HCT116 (cell line): ENCODE results near the gene TRDN. TPM values are rescaled to one million over a fixed set of nuclear protein-coding genes. Genes with fewer than 3 reads are reported as not detected.
"Not testable (repeated sequence)": the region's sequence is repeated elsewhere in the genome, so short reads cannot be mapped to it uniquely, and the experiment has no call there.

Experiments used
- ATAC-seq: fragments of 200-7000 bp; cut with Tn5 transposase; 2 replicates; pipeline ENCODE4 v1.9.1; 2020; ENCODE audit warnings: mild to moderate bottlenecking, moderate library complexity
- BruUV-seq: library from RNA; stranded (reverse); fragments of 400-500 nt; replicated peaks from 2 replicates; lab custom pipeline; 2021; lab: Mats Ljungman, UMichigan
- CTCF ChIA-PET: fragments of 300-600 bp; sonication (Branson Sonifier 250); formaldehyde crosslinking; loops from one replicate; lab custom pipeline; 2021; ENCODE audit warnings: antibody characterized with exemption; lab: Charles Lee
- POLR2A ChIA-PET: fragments of 300-600, 350-600 bp; sonication (Branson Sonifier 250); formaldehyde crosslinking; loops from one replicate; lab custom pipeline; 2021; ENCODE audit warnings: antibody characterized with exemption; lab: Charles Lee
- RAD21 ChIA-PET, 2 experiments: fragments of 300-600 bp; sonication (Branson Sonifier 250); formaldehyde crosslinking; loops; one replicate each; lab custom pipeline; 2023; ENCODE audit warnings: low total read pairs in 2 of 2; ENCODE audit not compliant: uncharacterized antibody in 2 of 2, unreplicated experiment in 2 of 2, low non-redundant PET in 1 of 2; lab: Charles Lee
- DNase-seq: peaks from one replicate; pipeline ENCODE4 v3.0.0-alpha.2; 2010; ENCODE audit warnings: low read depth, low spot score
- H2AFZ ChIP-seq: fragments of 200-600 bp; shearing (Covaris generic), sonication (generic); 2 replicates; pipeline ENCODE4 v1.6.1; 2017; ENCODE audit warnings: low read depth, mixed run types, mixed read lengths, antibody characterized with exemption, low read length; ENCODE audit not compliant: poor library complexity, severe bottlenecking
- H3K27ac ChIP-seq: 2 replicates; pipeline ENCODE4 v1.5.1; 2012; ENCODE audit warnings: low read depth, low read length
- H3K27me3 ChIP-seq: fragments of 200-600 bp; sonication (generic); 2 replicates; pipeline ENCODE4 v1.6.1; 2016; ENCODE audit warnings: mixed run types, low read length, mixed read lengths; ENCODE audit not compliant: insufficient read depth
- H3K36me3 ChIP-seq, 2 experiments: fragments of 200-500 bp in 1 of 2; fragments of 200-600 bp in 1 of 2; sonication (Bioruptor generic) in 1 of 2; sonication (generic) in 1 of 2; 2 replicates each; pipeline versions ENCODE4 v1.5.1 to v1.6.1; 2014 to 2016; ENCODE audit warnings: low read length in 2 of 2, inconsistent platforms in 1 of 2, mixed read lengths in 1 of 2, mixed run types in 1 of 2; ENCODE audit not compliant: insufficient read depth in 2 of 2, control insufficient read depth in 1 of 2
- H3K4me1 ChIP-seq, 2 experiments: fragments of 200-600 bp in 1 of 2; sonication (generic) in 1 of 2; 2 replicates each; pipeline versions ENCODE4 v1.5.1 to v1.6.1; 2012 to 2017; ENCODE audit warnings: low read length in 2 of 2, inconsistent platforms in 1 of 2, mild to moderate bottlenecking in 1 of 2, mixed read lengths in 1 of 2, mixed run types in 1 of 2, moderate library complexity in 1 of 2; ENCODE audit not compliant: insufficient read depth in 2 of 2, control insufficient read depth in 1 of 2
- H3K4me2 ChIP-seq: fragments of 200-600 bp; sonication (generic); 2 replicates; pipeline ENCODE4 v1.6.1; 2017; ENCODE audit warnings: mixed run types, low read length, mixed read lengths
- H3K4me3 ChIP-seq, 2 experiments: fragments of 200-600 bp in 1 of 2; sonication (generic) in 1 of 2; replicated peaks in 1 of 2; 2 replicates each; pipeline ENCODE4 v1.5.1; 2011 to 2016; ENCODE audit warnings: low read length in 2 of 2, control low read depth in 1 of 2, low read depth in 1 of 2, mild to moderate bottlenecking in 1 of 2, mixed read lengths in 1 of 2, mixed run types in 1 of 2
- H3K79me2 ChIP-seq: fragments of 200-600 bp; sonication (generic); 2 replicates; pipeline ENCODE4 v1.6.1; 2017; ENCODE audit warnings: mild to moderate bottlenecking, mixed run types, low read length, moderate library complexity, mixed read lengths; ENCODE audit not compliant: insufficient read depth
- H3K9ac ChIP-seq: fragments of 200-600 bp; sonication (generic); 2 replicates; pipeline ENCODE4 v1.6.1; 2016; ENCODE audit warnings: low read length, mixed read lengths
- H3K9me2 ChIP-seq: fragments of 200-600 bp; sonication (generic), shearing (Covaris generic); 2 replicates; pipeline ENCODE4 v1.6.1; 2017; ENCODE audit warnings: mixed run types, mild to moderate bottlenecking, moderate library complexity; ENCODE audit not compliant: insufficient read depth
- H3K9me3 ChIP-seq, 2 experiments: fragments of 200-500 bp in 1 of 2; fragments of 200-600 bp in 1 of 2; sonication (Bioruptor generic) in 1 of 2; sonication (generic) in 1 of 2; 2 replicates each; pipeline ENCODE4 v1.6.1; 2014 to 2017; ENCODE audit warnings: low read length in 2 of 2, mixed read lengths in 2 of 2, inconsistent platforms in 1 of 2, low read depth in 1 of 2, mild to moderate bottlenecking in 1 of 2, mixed run types in 1 of 2, moderate library complexity in 1 of 2; ENCODE audit not compliant: control insufficient read depth in 1 of 2, insufficient read depth in 1 of 2
- H4K20me1 ChIP-seq: fragments of 200-600 bp; sonication (generic), shearing (Covaris generic); 2 replicates; pipeline ENCODE4 v1.6.1; 2017; ENCODE audit warnings: mixed run types, mild to moderate bottlenecking, moderate library complexity; ENCODE audit not compliant: insufficient read depth
- SRF ChIP-seq: IDR thresholded peaks from 2 replicates; pipeline ENCODE4 v1.6.1; 2012; ENCODE audit warnings: low read depth
- intact Hi-C: fragments of 100-400 bp; cut with micrococcal nuclease; formaldehyde crosslinking; loops from 2 replicates; pipeline ENCODE4 v1.10.0; 2022
- total RNA-seq: library from RNA; stranded (reverse); gene quantifications from one replicate; pipeline ENCODE4 v1.2.1, GENCODE V29; 2021; ENCODE audit not compliant: unreplicated experiment
- TF ChIP-seq, protein P1 (sequence below): IDR thresholded peaks from 2 replicates; pipeline ENCODE4 v1.6.1; 2012
- TF ChIP-seq, protein P2 (sequence below): IDR thresholded peaks from 2 replicates; pipeline ENCODE4 v1.6.1; 2012; ENCODE audit warnings: low read depth

TRDN gene
- total RNA-seq, 1 experiment from 2014 or later, result not detected

DNA sequence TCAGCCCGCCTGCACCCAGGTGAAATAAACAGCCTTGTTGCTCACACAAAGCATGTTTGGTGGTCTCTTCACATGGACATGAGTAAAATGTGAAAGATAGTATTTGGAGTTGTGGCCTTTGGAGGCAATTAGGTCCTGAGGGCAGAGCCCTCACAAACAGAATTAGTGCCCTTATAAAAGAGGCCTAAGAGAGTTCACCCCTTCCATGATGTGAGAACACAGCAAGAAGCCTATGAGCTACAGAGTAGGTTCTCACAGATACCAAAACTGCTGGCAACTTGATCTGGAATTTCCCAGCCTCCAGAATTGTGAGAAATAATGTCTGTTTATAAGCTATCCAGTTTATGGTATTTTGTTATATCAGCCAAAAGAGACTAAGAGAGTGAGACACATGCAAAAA, 74.5 kb downstream of the TRDN start (continued):
- TF ChIP-seq, protein P1, sequence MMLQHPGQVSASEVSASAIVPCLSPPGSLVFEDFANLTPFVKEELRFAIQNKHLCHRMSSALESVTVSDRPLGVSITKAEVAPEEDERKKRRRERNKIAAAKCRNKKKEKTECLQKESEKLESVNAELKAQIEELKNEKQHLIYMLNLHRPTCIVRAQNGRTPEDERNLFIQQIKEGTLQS, result no peak
- no peak for TF ChIP-seq SRF
- TF ChIP-seq, protein P2, sequence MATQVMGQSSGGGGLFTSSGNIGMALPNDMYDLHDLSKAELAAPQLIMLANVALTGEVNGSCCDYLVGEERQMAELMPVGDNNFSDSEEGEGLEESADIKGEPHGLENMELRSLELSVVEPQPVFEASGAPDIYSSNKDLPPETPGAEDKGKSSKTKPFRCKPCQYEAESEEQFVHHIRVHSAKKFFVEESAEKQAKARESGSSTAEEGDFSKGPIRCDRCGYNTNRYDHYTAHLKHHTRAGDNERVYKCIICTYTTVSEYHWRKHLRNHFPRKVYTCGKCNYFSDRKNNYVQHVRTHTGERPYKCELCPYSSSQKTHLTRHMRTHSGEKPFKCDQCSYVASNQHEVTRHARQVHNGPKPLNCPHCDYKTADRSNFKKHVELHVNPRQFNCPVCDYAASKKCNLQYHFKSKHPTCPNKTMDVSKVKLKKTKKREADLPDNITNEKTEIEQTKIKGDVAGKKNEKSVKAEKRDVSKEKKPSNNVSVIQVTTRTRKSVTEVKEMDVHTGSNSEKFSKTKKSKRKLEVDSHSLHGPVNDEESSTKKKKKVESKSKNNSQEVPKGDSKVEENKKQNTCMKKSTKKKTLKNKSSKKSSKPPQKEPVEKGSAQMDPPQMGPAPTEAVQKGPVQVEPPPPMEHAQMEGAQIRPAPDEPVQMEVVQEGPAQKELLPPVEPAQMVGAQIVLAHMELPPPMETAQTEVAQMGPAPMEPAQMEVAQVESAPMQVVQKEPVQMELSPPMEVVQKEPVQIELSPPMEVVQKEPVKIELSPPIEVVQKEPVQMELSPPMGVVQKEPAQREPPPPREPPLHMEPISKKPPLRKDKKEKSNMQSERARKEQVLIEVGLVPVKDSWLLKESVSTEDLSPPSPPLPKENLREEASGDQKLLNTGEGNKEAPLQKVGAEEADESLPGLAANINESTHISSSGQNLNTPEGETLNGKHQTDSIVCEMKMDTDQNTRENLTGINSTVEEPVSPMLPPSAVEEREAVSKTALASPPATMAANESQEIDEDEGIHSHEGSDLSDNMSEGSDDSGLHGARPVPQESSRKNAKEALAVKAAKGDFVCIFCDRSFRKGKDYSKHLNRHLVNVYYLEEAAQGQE, result no peak

DNA sequence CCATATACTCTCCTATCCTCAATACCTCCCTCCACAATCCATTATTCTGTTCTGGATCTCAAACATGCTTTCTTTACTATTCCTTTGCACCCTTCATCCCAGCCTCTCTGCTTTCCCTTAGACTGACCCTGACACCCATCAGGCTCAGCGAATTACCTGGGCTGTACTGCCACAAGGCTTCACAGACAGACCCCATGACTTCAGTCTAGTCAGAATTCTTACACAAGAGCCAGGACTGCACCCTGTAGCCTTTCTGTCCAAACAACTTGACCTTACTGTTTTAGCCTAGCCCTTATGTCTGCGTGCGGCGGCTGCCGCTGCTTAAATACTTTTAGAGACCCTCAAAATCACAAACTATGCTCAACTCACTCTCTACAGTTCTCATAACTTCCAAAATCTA, 76.9 kb downstream of the TRDN start:
- H3K9me2 ChIP-seq, H3K4me3 ChIP-seq, CTCF ChIA-PET, DNase-seq, H3K79me2 ChIP-seq, intact Hi-C loops, ATAC-seq, H3K4me1 ChIP-seq, H2AFZ ChIP-seq, H3K4me2 ChIP-seq, H4K20me1 ChIP-seq, POLR2A ChIA-PET, H3K9ac ChIP-seq, BruUV-seq, H3K36me3 ChIP-seq, H3K27ac ChIP-seq, RAD21 ChIA-PET, H3K9me3 ChIP-seq, H3K27me3 ChIP-seq: not testable (repeated sequence)

DNA sequence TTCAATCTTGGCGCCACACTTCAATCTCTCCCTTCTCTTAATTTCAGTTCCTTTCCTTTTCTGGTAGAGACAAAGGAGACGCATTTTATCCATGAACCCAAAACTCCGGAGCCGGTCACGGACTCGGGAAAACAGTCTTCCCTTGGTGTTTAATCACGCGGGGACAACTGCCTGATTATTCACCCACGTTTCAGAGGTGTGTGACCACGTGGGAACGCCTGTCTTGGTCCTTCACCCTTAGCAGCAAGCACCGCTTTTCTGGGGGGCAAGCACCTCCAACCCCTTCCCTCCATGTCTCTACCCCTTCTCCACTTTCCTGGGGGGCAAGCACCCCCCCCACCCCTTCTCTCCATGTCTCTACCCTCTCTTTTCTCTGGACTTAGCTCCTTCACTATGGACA, 79.3 kb downstream of the TRDN start:
- POLR2A ChIA-PET, RAD21 ChIA-PET, CTCF ChIA-PET: not testable (repeated sequence)

More for the DNA sequence above, 79.3 kb downstream of the TRDN start:
- intact Hi-C loops, H3K27me3 ChIP-seq, H3K27ac ChIP-seq, H3K79me2 ChIP-seq, DNase-seq, H3K9me2 ChIP-seq, ATAC-seq, H3K9ac ChIP-seq, H3K36me3 ChIP-seq, H3K4me2 ChIP-seq, H2AFZ ChIP-seq, H4K20me1 ChIP-seq, H3K9me3 ChIP-seq, H3K4me1 ChIP-seq, H3K4me3 ChIP-seq, BruUV-seq: not testable (repeated sequence)
